Suppressor macrophage treated with lipopolysaccharide for 1 hour (primary cell): ENCODE measurements around the gene CAPN10.

Experiments used
- DNase-seq, 3 donors: peaks; one replicate each; pipeline ENCODE4 v3.0.0-alpha.2; 2020 to 2022

The CAPN10 gene

GRCh38 chr2:240642061-240642805 is 55.7 kb downstream of the CAPN10 start:
- DNase-seq, result no peak

- no peak for DNase-seq
Measured at GRCh38 chr2:240642806-240643092, 56.2 kb downstream of the CAPN10 start.

GRCh38 chr2:240643093-240643810 is 56.7 kb downstream of the CAPN10 start:
- no peak for DNase-seq

GRCh38 chr2:240643811-240644150 is 57.2 kb downstream of the CAPN10 start:
- no peak for DNase-seq

GRCh38 chr2:240644171-240644651 is 57.7 kb downstream of the CAPN10 start:
- no peak for DNase-seq

GRCh38 chr2:240644859-240645301 is 58.3 kb downstream of the CAPN10 start:
- DNase-seq, result no peak

- DNase-seq, result no peak
Measured at GRCh38 chr2:240645346-240645745, 58.8 kb downstream of the CAPN10 start.

- DNase-seq, result no peak
Measured at GRCh38 chr2:240645801-240646175, 59.3 kb downstream of the CAPN10 start.

- DNase-seq, result peak; percentile 54 to 66 (median 57)
Measured at GRCh38 chr2:240646176-240646899, 59.8 kb downstream of the CAPN10 start.

GRCh38 chr2:240646900-240647502 is 60.5 kb downstream of the CAPN10 start:
- no peak for DNase-seq

- DNase-seq, result no peak
Measured at GRCh38 chr2:240647503-240648154, 61.1 kb downstream of the CAPN10 start.

GRCh38 chr2:240648155-240648649 is 61.7 kb downstream of the CAPN10 start:
- DNase-seq, result no peak
